Stomach (tissue), 4 donors: ENCODE results near the gene WDR27.

Source experiments
- EP300 ChIP-seq: sonication (generic); formaldehyde crosslinking; IDR thresholded peaks from one replicate; pipeline ENCODE4 v1.6.1; 2017; ENCODE audit warnings: antibody characterized with exemption
- TF ChIP-seq, protein P1 (sequence below), 7 experiments: fragments of 450-650 bp in 4 of 7; fragments of 200-600 bp in 3 of 7; sonication (generic) in 3 of 7; IDR thresholded peaks; one replicate each; pipeline ENCODE4 v1.5.1; 2016 to 2019; ENCODE audit warnings: antibody characterized with exemption in 7 of 7, control low read depth in 2 of 7, mild to moderate bottlenecking in 1 of 7

DNA sequence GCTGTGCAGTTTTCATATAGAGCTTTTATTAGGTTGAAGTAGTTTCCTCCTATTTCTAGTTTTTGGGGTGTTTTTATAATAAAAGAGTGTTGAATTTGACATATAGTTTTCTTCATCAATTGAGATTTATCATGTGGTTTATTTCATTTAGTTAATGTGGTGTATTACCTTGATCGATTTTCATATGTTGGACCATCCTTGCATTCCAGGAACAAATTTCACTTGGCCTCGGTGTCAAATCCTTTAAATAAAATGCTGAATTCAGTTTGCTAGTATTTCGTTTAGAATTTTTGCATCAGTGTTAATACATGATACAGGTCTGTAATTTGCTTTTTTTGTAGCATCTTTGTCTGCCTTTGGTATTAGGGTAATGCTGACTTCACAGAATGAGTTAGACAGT, 43.6 kb upstream of the WDR27 start:
- no peak for TF ChIP-seq EP300
- TF ChIP-seq, protein P1, sequence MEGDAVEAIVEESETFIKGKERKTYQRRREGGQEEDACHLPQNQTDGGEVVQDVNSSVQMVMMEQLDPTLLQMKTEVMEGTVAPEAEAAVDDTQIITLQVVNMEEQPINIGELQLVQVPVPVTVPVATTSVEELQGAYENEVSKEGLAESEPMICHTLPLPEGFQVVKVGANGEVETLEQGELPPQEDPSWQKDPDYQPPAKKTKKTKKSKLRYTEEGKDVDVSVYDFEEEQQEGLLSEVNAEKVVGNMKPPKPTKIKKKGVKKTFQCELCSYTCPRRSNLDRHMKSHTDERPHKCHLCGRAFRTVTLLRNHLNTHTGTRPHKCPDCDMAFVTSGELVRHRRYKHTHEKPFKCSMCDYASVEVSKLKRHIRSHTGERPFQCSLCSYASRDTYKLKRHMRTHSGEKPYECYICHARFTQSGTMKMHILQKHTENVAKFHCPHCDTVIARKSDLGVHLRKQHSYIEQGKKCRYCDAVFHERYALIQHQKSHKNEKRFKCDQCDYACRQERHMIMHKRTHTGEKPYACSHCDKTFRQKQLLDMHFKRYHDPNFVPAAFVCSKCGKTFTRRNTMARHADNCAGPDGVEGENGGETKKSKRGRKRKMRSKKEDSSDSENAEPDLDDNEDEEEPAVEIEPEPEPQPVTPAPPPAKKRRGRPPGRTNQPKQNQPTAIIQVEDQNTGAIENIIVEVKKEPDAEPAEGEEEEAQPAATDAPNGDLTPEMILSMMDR (IDR thresholded peaks at IDR 0.05): no peak
